Prostate gland (tissue), 2 donors: ENCODE data around the gene FGGY.
"Not testable (repeated sequence)": the region's sequence is repeated elsewhere in the genome, so short reads cannot be mapped to it uniquely, and the experiment has no call there.

Experiments
- CTCF ChIP-seq, 4 experiments: fragments of 200-600 bp in 2 of 4; fragments of 450-650 bp in 2 of 4; sonication (generic) in 2 of 4; IDR thresholded peaks; 1 replicate in 3 of 4; 2 replicates in 1 of 4; pipeline ENCODE4 v1.5.1; 2016 to 2019; ENCODE audit warnings: antibody characterized with exemption in 4 of 4, mild to moderate bottlenecking in 2 of 4, moderate library complexity in 2 of 4
- POLR2A ChIP-seq: fragments of 450-650 bp; IDR thresholded peaks from one replicate; pipeline ENCODE4 v1.6.1; 2016; ENCODE audit warnings: antibody characterized with exemption, mild to moderate bottlenecking
- POLR2AphosphoS5 ChIP-seq: sonication (generic); formaldehyde crosslinking; IDR thresholded peaks from one replicate; pipeline ENCODE4 v1.6.1; 2017; ENCODE audit warnings: antibody characterized with exemption

- not testable (repeated sequence) for TF ChIP-seq CTCF (IDR thresholded peaks at IDR 0.05); POLR2A; POLR2AphosphoS5
These were observed 414.0 kb downstream of the FGGY start for GRCh38 chr1:59710920-59711319.
